Amniotic stem cell (primary cell): ENCODE data around the gene VAMP1.
"Not testable (repeated sequence)": the region's sequence is repeated elsewhere in the genome, so short reads cannot be mapped to it uniquely, and the experiment has no call there.

Experiments used
- DNase-seq: peaks from one replicate; lab custom pipeline; 2025; lab: John Stamatoyannopoulos, UW

VAMP1 gene

GRCh38 chr12:6470375-6471163 lies at the start of gene VAMP1:
VAMP1 (minus strand) TSS chr12:6470677; CDS start chr12:6470531, 146 bp downstream.
- peak; percentile 98 for DNase-seq

DNA sequence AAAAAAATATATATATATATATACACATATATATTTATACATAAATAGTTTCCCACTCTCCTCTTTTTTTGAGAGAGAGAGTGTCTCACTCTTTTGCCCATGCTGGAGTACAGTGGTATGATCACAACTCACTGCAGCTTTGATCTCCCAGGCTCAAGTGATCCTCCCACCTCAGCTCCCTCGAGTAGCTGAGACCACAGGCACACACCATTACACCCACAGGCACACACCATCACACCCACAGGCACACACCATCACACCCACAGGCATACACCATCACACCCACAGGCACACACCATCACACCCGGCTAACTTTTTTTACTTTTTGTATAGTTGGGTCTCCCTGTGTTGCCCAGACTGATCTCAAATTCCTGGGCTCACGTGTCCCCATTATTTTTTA lies 49.7 kb upstream of the VAMP1 start:
- DNase-seq: no peak

DNA sequence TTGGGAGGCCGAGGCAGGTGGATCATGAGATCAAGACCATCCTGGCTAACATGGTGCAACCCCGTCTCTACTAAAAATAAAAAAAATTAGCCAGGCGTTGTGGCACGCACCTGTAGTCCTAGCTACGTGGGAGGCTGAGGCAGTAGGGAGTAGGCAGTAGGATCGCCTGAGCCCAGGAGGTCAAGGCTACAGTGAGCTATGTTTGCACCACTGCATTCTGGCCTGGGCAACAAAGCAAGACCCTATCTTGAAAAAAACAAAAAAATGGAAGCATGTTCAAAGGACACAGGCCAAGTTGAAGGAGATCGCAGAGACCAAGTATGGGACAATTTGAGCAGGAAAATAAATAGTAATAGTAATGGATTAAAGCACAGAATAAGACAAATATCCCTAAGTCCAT lies 37.6 kb upstream of the VAMP1 start:
- no peak for DNase-seq

DNA sequence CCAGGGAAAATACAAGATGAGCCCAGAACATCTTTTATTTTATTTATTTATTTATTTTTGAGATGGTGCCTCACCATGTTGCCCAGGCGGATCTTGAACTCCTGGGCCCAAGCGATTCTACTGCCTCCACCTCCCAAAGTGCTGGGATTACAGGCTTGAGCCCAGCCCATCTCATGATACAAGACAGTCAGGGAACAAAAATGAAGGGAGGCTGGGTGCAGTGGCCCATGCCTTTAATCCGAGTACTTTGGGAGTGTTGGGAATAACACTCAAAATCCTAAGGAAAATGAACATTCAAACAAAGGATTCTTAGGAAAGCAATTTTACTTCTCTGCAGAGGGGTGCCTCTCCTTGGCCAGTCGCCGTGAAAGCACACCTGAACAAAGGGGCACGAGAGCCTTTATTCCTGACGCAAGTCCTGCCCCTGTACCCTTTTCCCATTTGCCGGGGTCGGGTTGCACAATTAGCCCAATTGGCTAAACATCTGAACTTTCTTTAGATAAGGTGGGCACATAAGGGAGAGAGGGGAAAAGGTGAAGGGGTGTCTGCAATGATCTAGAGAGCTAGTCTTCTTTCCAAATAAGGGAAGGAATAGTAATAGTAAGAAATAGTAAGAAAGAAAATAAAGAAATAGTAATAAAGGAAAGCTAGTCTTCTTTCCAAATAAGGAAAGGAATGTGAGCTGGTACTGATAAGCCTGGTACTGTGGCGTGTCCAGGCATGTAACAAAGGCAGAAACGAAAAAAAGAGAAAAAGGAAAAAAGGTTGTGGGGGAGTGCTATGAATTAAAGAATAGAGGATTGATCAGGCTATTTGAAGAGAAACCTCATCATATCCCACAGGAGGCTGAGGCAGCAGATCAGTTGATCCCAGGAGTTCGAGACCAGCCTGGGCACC lies 36.9 kb upstream of the VAMP1 start:
- no peak for DNase-seq

GRCh38 chr12:6500466-6500865 lies 30.0 kb upstream of the VAMP1 start:
- DNase-seq: no peak

- DNase-seq: not testable (repeated sequence)
Observed at GRCh38 chr12:6497291-6497690, 26.8 kb upstream of the VAMP1 start.

DNA sequence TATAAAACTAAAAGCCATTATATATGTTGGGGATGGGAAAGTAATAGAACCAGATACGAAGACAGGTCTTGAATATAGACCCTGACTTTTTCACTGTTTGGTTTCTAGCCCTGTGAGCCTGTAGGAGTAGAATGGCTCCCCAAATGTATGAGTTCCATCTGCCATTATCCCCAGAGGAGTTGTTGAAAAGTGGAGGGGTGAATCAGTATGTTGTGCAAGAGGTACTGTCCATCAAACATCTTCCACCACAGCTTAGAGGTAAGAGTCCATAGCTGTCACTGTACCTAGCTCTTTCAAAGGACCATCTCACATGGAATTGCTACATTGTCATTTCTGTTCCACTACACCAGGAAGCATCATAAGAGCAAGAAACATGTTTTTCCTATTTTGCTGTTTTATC lies 24.5 kb upstream of the VAMP1 start:
- DNase-seq: no peak

DNA sequence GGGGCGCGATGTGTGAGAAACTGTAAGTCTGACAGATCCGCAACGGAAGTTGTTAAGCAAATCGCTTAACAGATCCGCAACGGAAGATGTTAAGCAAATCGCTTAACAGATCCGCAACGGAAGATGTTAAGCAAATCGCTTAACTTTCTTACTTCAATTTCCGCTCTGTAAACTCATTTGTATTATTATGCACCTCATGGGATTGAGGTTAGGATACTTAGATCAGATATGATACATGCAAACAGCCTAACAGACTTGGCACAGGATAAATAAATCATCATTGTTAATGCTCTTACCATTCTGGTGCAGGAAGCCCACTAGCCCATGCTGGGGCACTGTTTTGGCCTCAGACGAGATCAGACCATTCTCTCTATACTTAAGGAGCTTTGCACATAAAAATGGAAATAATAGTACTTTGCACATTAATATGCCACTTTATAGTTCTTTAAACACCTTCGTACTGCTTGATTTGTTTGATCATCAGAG lies 23.8 kb upstream of the VAMP1 start:
- DNase-seq: no peak

- DNase-seq: peak; percentile 96
Observed at GRCh38 chr12:6493497-6494257, 23.2 kb upstream of the VAMP1 start, which contains the start of gene NCAPD2. NCAPD2 (plus strand) TSS chr12:6494102; CDS start chr12:6495099, 997 bp downstream.

- DNase-seq: peak; percentile 96
Observed at GRCh38 chr12:6492838-6493496, 22.5 kb upstream of the VAMP1 start, which contains the start of gene MRPL51. MRPL51 (minus strand) TSS chr12:6493262; CDS start chr12:6493136, 126 bp downstream.

- not testable (repeated sequence) for DNase-seq
Observed at GRCh38 chr12:6490673-6491072, 20.2 kb upstream of the VAMP1 start.

DNA sequence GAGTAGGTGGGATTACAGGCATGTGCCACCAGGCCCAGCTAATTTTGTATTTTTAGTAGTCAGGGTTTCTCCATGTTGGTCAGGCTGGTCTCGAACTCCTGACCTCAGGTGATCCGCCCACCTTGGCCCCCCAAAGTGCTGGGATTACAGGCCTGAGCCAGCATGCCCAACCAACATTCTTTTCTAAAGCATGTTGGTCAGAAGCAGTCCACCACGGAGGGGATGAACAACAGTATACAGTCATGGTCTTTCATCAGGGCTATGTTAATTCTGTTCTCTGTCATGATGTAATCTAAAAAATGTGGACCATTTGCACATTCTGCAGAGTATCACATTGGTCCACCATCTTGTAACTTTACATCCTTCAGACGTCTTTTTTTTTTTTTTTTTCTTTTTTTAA lies 19.0 kb upstream of the VAMP1 start:
- no peak for DNase-seq

- DNase-seq: no peak
Observed at GRCh38 chr12:6488240-6488639, 17.8 kb upstream of the VAMP1 start.

DNA sequence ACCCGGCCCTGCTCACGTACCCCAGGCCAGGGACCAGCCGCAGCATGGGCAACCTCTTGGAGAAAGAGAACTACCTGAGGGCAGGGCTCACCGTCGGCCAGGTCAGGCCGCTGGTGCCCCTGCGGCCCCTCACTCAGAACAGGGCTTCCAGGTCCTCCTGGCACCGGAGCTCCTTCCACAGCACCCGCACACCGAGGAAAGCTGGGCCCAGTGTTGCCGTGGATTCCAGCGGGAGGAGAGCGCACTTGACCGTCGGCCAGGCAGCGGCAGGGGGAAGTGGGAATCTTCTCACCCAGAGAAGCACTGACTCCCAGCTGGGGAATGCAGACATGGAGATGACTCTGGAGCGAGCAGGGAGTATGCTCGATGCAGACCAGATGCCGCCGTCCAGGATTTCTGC lies 7.9 kb upstream of the VAMP1 start:
- DNase-seq: no peak

DNA sequence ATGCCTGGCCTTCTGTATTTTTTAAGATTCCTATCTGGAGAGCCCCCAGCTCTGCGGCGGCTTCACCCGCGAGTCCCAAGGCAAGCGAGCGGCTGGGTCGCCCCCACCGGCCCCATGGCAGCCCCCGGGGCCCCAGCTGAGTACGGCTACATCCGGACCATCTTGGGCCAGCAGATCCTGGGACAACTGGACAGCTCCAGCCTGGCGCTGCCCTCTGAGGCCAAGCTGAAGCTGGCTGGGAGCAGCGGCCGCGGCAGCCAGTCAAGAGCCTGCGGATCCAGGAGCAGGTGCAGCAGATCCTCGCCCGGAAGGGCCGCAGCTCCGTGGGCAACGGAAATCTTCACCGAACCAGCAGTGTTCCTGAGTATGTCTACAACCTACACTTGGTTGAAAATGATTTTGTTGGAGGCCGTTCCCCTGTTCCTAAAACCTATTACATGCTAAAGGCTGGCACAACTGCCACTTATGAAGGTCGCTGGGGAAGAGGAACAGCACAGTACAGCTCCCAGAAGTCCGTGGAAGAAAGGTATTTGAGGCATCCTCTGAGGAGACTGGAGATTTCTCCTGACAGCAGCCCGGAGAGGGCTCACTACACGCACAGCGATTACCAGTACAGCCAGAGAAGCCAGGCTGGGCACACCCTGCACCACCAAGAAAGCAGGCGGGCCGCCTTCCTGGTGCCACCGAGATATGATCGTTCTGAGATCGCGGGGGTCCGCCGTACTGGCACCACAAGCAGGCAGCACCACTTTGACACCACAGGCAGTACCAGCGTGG lies 7.3 kb upstream of the VAMP1 start:
- not testable (repeated sequence) for DNase-seq

- peak; percentile 21 for DNase-seq
Observed at GRCh38 chr12:6476489-6476888, 6.0 kb upstream of the VAMP1 start.

DNA sequence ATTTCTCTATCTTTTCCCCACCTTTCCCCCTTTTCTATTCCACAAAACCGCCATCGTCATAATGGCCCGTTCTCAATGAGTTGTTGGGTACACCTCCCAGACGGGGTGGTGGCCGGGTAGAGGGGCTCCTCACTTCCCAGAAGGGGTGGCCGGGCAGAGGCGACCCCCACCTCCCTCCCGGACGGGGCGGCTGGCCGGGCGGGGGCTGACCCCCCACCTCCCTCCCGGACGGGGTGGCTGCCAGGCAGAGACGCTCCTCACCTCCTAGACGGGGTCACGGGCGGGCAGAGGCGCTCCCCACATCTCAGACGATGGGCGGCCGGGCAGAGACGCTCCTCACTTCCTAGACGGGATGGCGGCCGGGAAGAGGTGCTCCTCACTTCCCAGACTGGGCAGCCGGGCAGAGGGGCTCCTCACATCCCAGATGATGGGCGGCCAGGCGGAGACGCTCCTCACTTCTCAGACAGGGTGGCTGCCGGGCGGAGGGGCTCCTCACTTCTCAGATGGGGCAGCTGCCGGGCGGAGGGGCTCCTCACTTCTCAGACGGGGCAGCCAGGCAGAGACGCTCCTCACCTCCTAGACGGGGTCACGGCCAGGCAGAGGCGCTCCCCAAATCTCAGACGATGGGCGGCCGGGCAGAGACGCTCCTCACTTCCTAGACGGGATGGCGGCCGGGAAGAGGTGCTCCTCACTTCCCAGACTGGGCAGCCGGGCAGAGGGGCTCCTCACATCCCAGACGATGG lies 4.9 kb upstream of the VAMP1 start:
- DNase-seq: not testable (repeated sequence)

DNA sequence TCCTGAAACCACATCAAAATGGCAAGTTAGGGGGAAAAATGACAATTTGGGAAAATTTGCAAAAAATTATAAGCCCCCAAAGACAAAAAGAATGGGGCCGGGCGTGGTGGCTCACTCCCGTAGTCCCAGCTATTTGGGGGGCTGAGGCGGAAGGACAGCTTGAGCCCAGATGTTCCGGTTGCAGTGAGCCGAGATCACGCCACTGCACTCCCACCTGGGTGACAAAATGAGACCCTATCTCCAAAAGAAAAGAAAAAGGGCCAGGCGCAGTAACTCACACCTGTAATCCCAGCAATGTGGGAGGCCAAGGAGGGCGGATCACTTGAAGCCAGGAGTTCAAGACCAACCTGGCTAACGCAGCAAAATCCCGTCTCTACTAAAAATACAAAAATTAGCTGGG lies 2.0 kb upstream of the VAMP1 start:
- no peak for DNase-seq

DNA sequence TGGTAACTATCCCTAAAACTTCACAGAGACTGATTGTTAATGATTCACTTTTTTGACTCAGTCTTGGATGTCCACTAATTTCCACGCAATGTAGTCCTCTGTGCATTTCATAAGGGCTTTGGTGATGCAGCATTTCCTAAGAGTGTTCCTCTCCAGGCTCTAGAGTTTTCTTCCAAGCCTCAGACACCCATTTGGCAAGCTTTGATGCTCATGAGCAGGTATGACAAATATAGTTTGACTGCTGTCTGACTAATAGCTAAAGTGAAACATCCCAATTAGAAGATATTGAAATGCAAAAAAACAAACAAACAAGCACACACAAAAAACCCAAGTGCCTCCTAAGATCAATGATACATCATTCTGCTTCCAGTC lies 1.5 kb upstream of the VAMP1 start:
- no peak for DNase-seq
